ENCODE results near the gene CAMK1D. TPM values are rescaled to one million over a fixed set of nuclear protein-coding genes. Genes with fewer than 3 reads are reported as not detected.

Gene CAMK1D
- total RNA-seq, 1 donor from 2014 or later, result 7.6 TPM

DNA sequence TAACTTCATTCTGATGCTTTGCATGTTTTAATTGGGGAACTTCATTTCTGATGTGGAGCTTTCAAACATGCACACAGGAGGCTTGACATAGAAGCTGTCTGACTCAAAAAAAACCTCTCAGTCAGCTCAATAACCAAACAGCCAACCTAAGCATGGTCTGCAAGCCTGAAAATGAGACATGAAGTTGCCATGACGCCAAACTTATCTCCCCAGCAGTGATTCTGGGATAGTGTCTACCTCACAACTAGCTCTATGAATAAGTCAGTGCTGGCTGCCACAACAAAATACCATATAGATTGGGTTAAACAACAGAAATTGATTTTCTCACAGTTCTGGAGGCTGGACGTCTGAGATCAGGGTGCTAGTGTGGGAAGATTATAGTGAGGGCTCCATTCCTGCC lies 408.0 kb downstream of the CAMK1D start:
- DNase-seq (ENCODE audit: low spot score in 2 of 2, unreplicated experiment in 2 of 2), result no peak
- Mint-ChIP-seq H3K27me3 (ENCODE audit: low read depth) (no peaks in the 10 kb centered on the region), H3K27ac (no peak overlapping the region)

DNA sequence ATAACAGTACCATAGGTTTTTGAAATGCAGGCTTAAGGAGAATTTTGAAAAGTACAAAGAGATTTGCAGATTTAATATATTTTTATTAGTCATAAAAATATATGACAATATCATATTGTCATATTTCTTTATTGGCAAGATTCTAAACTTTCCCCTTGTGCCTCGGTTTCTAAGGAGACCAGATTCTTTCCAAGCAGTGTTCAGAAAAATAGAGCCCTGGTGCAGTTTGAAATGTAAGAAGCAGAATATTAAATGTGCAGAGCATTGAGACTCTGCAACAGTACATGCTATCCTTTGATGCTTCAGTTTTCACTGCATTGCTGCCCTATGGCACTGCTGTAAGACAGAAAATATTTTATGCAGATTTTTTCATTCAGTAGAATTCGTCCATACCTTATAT lies 408.9 kb downstream of the CAMK1D start:
- TF ChIP-seq, protein P1, sequence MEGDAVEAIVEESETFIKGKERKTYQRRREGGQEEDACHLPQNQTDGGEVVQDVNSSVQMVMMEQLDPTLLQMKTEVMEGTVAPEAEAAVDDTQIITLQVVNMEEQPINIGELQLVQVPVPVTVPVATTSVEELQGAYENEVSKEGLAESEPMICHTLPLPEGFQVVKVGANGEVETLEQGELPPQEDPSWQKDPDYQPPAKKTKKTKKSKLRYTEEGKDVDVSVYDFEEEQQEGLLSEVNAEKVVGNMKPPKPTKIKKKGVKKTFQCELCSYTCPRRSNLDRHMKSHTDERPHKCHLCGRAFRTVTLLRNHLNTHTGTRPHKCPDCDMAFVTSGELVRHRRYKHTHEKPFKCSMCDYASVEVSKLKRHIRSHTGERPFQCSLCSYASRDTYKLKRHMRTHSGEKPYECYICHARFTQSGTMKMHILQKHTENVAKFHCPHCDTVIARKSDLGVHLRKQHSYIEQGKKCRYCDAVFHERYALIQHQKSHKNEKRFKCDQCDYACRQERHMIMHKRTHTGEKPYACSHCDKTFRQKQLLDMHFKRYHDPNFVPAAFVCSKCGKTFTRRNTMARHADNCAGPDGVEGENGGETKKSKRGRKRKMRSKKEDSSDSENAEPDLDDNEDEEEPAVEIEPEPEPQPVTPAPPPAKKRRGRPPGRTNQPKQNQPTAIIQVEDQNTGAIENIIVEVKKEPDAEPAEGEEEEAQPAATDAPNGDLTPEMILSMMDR (IDR thresholded peaks at IDR 0.05; ENCODE audit: unreplicated experiment), result no peak

More for the DNA sequence above, 408.0 kb downstream of the CAMK1D start:
- H3K9me3 Mint-ChIP-seq, result peaks cover 3% of the 10 kb centered on the region
- TF ChIP-seq, protein P1 (IDR thresholded peaks at IDR 0.05; ENCODE audit: unreplicated experiment), result no peak
- no peak overlapping the region for H3K4me3 Mint-ChIP-seq
- H3K4me1 Mint-ChIP-seq, result no peaks in the 10 kb centered on the region
- no peaks in the 10 kb centered on the region for H3K36me3 Mint-ChIP-seq

DNA sequence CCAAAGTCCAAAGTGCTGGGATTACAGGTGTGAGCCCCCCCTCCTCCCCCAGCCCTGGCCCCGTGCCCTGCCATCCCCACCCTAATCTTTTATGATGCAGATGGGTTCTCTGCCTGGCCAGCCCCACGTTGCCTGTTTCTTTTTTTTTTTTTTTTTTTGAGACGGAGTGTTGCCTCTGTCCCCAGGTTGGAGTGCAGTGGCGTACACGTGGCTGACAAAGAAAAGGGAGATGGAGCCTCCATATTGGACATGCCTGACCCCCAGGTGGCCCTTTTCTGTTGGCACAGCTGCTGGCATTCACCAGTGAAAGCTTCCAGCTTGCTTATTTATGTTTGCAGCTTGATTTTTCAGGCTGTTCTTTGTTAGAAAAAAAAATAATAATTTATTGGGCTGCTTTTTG lies 416.9 kb downstream of the CAMK1D start:
- no peaks in the 10 kb centered on the region for H3K36me3 Mint-ChIP-seq
- H3K27me3 Mint-ChIP-seq (ENCODE audit: low read depth), result no peaks in the 10 kb centered on the region
- DNase-seq (ENCODE audit: low spot score in 2 of 2, unreplicated experiment in 2 of 2), result no peak
- H3K4me3 Mint-ChIP-seq, result no peak overlapping the region
- TF ChIP-seq, protein P1 (IDR thresholded peaks at IDR 0.05; ENCODE audit: unreplicated experiment), result no peak
- no peaks in the 10 kb centered on the region for H3K9me3 Mint-ChIP-seq
- no peak overlapping the region for H3K27ac Mint-ChIP-seq
- peaks cover 17% of the 10 kb centered on the region for H3K4me1 Mint-ChIP-seq

More for the DNA sequence above, 408.9 kb downstream of the CAMK1D start:
- Mint-ChIP-seq H3K9me3 (peaks cover 3% of the 10 kb centered on the region), H3K27me3 (ENCODE audit: low read depth) (no peaks in the 10 kb centered on the region), H3K4me3 (no peak overlapping the region), H3K4me1 (no peaks in the 10 kb centered on the region), H3K27ac (no peak overlapping the region), H3K36me3 (no peaks in the 10 kb centered on the region)
- no peak for DNase-seq (ENCODE audit: low spot score in 2 of 2, unreplicated experiment in 2 of 2)

DNA sequence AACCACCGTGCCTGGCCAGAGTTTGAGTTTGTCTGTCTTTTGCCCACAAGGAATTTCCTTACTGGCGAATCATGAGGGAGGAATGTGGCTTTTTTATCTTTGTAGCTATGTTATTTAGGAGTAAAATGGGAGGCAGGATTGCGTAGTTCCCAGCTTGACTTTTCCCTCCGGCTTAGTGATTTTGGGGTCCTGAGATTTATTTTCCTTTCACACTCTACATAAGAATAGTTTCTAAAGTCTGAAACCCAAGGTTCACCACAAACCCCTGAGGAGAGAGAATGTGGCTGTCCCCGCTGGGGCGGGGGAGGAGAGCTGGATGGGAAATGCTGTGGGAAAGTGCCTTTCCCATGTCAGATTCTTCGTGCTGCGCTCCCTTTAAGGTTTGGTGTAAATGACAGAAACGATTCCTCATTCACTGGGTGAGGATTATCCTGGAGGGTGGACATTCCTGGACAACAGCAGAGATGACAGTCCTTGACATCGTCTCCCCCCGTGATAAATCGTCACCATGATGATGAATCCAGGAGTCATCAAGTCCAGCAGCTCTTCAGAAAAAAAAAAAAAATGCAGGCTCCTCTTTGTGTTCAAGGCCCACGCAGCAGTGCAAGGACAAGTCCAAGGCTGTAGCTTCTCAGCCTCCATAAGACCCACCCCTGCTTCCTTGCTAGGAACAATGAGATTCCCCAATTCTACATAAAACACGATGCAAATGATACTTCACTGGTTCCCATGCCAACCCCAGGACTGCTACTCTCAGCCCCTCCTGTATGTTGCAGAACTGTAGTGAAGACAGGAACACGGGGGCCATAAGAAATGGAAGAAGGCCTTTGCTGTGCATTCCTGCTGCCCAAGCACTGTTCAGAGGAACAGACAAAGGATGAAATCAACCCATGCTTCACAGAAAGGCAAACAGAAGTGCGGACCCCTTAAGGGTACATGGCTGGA lies 419.1 kb downstream of the CAMK1D start:
- Mint-ChIP-seq H3K4me1 (peaks cover 17% of the 10 kb centered on the region), H3K4me3 (no peak overlapping the region), H3K27ac (peak overlapping the region; percentile 83), H3K36me3 (no peaks in the 10 kb centered on the region), H3K9me3 (no peaks in the 10 kb centered on the region), H3K27me3 (ENCODE audit: low read depth) (no peaks in the 10 kb centered on the region)
- TF ChIP-seq, protein P1 (IDR thresholded peaks at IDR 0.05; ENCODE audit: unreplicated experiment), result no peak
- DNase-seq (ENCODE audit: low spot score in 2 of 2, unreplicated experiment in 2 of 2), result no peak

DNA sequence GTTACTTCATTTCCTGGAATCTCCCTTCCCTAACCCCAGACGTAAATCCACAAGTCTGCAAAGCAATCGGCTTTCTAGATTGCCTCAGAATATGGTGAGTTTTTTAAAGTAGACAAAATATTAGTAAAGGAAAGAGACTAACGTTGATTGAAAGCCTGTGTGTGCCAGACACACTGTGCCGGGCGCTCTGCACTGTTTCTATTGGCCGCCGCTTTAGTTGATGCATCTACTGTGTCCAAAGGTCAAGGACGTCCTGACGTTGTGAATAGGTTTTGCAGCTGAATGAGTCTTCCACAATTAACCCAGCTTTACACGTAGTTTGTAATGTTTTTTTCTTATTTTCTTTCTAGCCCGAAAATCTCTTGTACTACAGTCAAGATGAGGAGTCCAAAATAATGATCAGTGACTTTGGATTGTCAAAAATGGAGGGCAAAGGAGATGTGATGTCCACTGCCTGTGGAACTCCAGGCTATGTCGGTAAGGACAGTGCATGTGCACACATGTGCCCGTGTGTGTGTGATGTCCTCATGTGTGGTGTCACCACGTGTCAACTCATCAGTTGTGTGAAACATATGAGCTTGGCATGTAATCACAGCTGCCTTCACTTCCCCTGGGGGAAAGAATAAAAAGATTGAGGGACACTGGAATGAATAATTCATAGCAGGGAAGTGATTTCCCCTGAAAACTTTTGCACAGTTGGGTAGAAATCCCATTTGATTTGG lies 420.1 kb downstream of the CAMK1D start:
- H3K27me3 Mint-ChIP-seq (ENCODE audit: low read depth), result no peaks in the 10 kb centered on the region
- H3K4me3 Mint-ChIP-seq, result no peak overlapping the region
- H3K4me1 Mint-ChIP-seq, result peaks cover 19% of the 10 kb centered on the region
- no peaks in the 10 kb centered on the region for H3K36me3 Mint-ChIP-seq
- H3K27ac Mint-ChIP-seq, result no peak overlapping the region
- TF ChIP-seq, protein P1 (IDR thresholded peaks at IDR 0.05; ENCODE audit: unreplicated experiment), result no peak
- no peaks in the 10 kb centered on the region for H3K9me3 Mint-ChIP-seq
- no peak for DNase-seq (ENCODE audit: low spot score in 2 of 2, unreplicated experiment in 2 of 2)

Data from mesothelial cell of epicardium (in vitro differentiated cells).